HEK293 (cell line): ENCODE data around the gene LYPD3.

Experiments
- CTCF ChIP-seq: fragments of 450-650 bp; formaldehyde crosslinking; IDR thresholded peaks from 2 replicates; pipeline ENCODE4 v1.5.1; 2016; ENCODE audit warnings: missing biosample characterization, missing genetic modification characterization
- KLF8 ChIP-seq: fragments of 450-650 bp; formaldehyde crosslinking; IDR thresholded peaks from 2 replicates; pipeline ENCODE4 v1.5.1; 2016; ENCODE audit warnings: missing biosample characterization, missing genetic modification characterization
- KLF9 ChIP-seq: fragments of 450-650 bp; formaldehyde crosslinking; IDR thresholded peaks from 2 replicates; pipeline ENCODE4 v1.5.1; 2016; ENCODE audit warnings: missing biosample characterization, missing genetic modification characterization, low read depth
- PBX3 ChIP-seq: sonication (generic); formaldehyde crosslinking; IDR thresholded peaks from 2 replicates; pipeline ENCODE4 v1.8.1; 2022; ENCODE audit warnings: mild to moderate bottlenecking, moderate library complexity, missing genetic modification reagents
- REPIN1 ChIP-seq: fragments of 450-650 bp; formaldehyde crosslinking; IDR thresholded peaks from 2 replicates; pipeline ENCODE4 v1.5.1; 2017; ENCODE audit warnings: missing biosample characterization, missing genetic modification characterization, low read depth
- SCRT2 ChIP-seq: fragments of 450-650 bp; formaldehyde crosslinking; IDR thresholded peaks from 2 replicates; pipeline ENCODE4 v1.5.1; 2016; ENCODE audit warnings: missing biosample characterization, missing genetic modification characterization
- YY2 ChIP-seq: fragments of 450-650 bp; formaldehyde crosslinking; IDR thresholded peaks from 2 replicates; pipeline ENCODE4 v1.5.1; 2016; ENCODE audit warnings: missing biosample characterization, missing genetic modification characterization
- ZBTB17 ChIP-seq: fragments of 450-650 bp; formaldehyde crosslinking; IDR thresholded peaks from 2 replicates; pipeline ENCODE4 v1.5.1; 2016; ENCODE audit warnings: missing biosample characterization, missing genetic modification characterization
- ZBTB48 ChIP-seq: fragments of 450-650 bp; formaldehyde crosslinking; IDR thresholded peaks from 2 replicates; pipeline ENCODE4 v1.5.1; 2016; ENCODE audit warnings: missing biosample characterization, missing genetic modification characterization
- ZFP37 ChIP-seq: fragments of 450-650 bp; formaldehyde crosslinking; IDR thresholded peaks from 2 replicates; pipeline ENCODE4 v1.5.1; 2016; ENCODE audit warnings: missing biosample characterization, missing genetic modification characterization
- ZNF148 ChIP-seq: fragments of 450-650 bp; formaldehyde crosslinking; IDR thresholded peaks from 2 replicates; pipeline ENCODE4 v1.5.0; 2017; ENCODE audit warnings: missing biosample characterization, missing genetic modification characterization, borderline replicate concordance
- ZNF2 ChIP-seq: fragments of 450-650 bp; formaldehyde crosslinking; IDR thresholded peaks from 2 replicates; pipeline ENCODE4 v1.5.1; 2016; ENCODE audit warnings: missing biosample characterization, missing genetic modification characterization
- ZNF221 ChIP-seq: fragments of 450-650 bp; formaldehyde crosslinking; IDR thresholded peaks from 2 replicates; pipeline ENCODE4 v1.5.1; 2017; ENCODE audit warnings: missing biosample characterization, missing genetic modification characterization, borderline replicate concordance
- ZNF239 ChIP-seq: fragments of 450-650 bp; formaldehyde crosslinking; IDR thresholded peaks from 2 replicates; pipeline ENCODE4 v1.5.1; 2016; ENCODE audit warnings: missing biosample characterization, missing genetic modification characterization
- ZNF335 ChIP-seq: fragments of 450-650 bp; formaldehyde crosslinking; conservative IDR thresholded peaks from 2 replicates; pipeline ENCODE4 v1.5.1; 2016; ENCODE audit warnings: missing biosample characterization, missing genetic modification characterization
- ZNF341 ChIP-seq: fragments of 450-650 bp; formaldehyde crosslinking; IDR thresholded peaks from 2 replicates; pipeline ENCODE4; 2016; ENCODE audit warnings: low read depth, missing biosample characterization, missing genetic modification characterization
- ZNF501 ChIP-seq: fragments of 450-650 bp; formaldehyde crosslinking; IDR thresholded peaks from 2 replicates; pipeline ENCODE4 v1.5.1; 2016; ENCODE audit warnings: missing biosample characterization, missing genetic modification characterization
- ZNF623 ChIP-seq: fragments of 450-650 bp; formaldehyde crosslinking; IDR thresholded peaks from 2 replicates; pipeline ENCODE4 v1.5.1; 2016; ENCODE audit warnings: missing biosample characterization, missing genetic modification characterization
- TF ChIP-seq, protein P1 (sequence below): fragments of 450-650 bp; formaldehyde crosslinking; IDR thresholded peaks from 2 replicates; pipeline ENCODE4 v1.5.1; 2016; ENCODE audit warnings: missing biosample characterization, missing genetic modification characterization
- TF ChIP-seq, protein P2 (sequence below): fragments of 450-650 bp; formaldehyde crosslinking; IDR thresholded peaks from 2 replicates; pipeline ENCODE4 v1.5.1; 2016; ENCODE audit warnings: missing biosample characterization, missing genetic modification characterization
- TF ChIP-seq, protein P3 (sequence below): fragments of 450-650 bp; formaldehyde crosslinking; IDR thresholded peaks from 2 replicates; pipeline ENCODE4 v1.5.1; 2016; ENCODE audit warnings: missing biosample characterization, missing genetic modification characterization
- TF ChIP-seq, protein P4 (sequence below): fragments of 450-650 bp; formaldehyde crosslinking; IDR thresholded peaks from 2 replicates; pipeline ENCODE4 v1.5.1; 2016; ENCODE audit warnings: missing biosample characterization, missing genetic modification characterization

The LYPD3 gene

DNA sequence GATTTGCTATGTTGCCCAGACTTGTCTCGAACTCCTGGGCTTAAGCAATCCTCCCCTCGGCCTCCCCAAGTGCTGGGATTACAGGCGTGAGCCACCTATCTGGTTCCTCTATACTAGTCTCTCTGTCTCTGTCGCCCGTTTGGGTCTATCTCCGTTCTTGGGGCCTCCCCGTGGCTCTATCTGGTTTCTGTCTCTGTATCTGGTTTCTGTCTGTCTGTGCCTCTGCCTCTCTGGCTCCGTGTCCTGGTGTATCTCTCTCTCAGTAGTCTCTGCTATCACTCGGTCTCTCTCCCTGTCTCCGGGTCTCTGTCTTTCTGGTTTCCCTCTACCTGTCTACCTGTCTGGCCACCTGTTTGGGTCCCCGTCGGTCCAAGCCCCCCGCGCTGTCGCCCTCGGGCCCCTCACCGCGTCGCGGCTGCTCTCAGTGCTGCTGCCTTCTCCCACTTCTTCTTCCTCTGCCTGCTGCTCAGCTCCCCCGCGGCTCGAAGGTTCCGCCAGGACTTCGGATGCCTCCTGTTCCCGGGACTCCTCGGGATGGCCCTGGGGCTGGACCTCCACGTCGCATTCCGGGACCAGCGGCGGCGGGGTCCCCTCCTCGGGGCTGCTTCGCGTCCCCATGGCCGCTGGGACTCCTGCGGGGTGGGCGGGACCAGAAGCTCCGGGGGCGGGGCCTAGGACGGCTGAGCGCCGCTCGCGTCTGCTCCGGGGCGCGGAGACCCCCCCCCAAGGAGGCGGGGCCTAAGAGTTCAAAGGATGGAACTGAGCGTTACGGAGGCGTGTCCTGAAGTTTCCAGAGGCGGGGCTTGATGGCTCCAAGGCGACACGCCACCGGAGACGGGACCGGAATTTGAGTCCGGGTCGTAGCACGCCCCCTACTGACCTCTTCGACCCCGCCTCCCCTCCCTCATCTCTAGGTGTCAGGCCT lies 38.4 kb upstream of the LYPD3 start (continued):
- TF ChIP-seq, protein P1, sequence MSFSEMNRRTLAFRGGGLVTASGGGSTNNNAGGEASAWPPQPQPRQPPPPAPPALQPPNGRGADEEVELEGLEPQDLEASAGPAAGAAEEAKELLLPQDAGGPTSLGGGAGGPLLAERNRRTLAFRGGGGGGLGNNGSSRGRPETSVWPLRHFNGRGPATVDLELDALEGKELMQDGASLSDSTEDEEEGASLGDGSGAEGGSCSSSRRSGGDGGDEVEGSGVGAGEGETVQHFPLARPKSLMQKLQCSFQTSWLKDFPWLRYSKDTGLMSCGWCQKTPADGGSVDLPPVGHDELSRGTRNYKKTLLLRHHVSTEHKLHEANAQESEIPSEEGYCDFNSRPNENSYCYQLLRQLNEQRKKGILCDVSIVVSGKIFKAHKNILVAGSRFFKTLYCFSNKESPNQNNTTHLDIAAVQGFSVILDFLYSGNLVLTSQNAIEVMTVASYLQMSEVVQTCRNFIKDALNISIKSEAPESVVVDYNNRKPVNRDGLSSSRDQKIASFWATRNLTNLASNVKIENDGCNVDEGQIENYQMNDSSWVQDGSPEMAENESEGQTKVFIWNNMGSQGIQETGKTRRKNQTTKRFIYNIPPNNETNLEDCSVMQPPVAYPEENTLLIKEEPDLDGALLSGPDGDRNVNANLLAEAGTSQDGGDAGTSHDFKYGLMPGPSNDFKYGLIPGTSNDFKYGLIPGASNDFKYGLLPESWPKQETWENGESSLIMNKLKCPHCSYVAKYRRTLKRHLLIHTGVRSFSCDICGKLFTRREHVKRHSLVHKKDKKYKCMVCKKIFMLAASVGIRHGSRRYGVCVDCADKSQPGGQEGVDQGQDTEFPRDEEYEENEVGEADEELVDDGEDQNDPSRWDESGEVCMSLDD: peak; percentile 81
- TF ChIP-seq, protein P2, sequence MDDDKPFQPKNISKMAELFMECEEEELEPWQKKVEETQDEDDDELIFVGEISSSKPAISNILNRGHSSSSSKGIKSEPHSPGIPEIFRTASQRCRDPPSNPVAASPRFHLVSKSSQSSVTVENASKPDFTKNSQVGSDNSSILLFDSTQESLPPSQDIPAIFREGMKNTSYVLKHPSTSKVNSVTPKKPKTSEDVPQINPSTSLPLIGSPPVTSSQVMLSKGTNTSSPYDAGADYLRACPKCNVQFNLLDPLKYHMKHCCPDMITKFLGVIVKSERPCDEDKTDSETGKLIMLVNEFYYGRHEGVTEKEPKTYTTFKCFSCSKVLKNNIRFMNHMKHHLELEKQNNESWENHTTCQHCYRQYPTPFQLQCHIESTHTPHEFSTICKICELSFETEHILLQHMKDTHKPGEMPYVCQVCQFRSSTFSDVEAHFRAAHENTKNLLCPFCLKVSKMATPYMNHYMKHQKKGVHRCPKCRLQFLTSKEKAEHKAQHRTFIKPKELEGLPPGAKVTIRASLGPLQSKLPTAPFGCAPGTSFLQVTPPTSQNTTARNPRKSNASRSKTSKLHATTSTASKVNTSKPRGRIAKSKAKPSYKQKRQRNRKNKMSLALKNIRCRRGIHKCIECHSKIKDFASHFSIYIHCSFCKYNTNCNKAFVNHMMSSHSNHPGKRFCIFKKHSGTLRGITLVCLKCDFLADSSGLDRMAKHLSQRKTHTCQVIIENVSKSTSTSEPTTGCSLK (tag by site-specific recombination): no peak
- 0 out of 2 replicates have a peak, but pooled peaks have one; percentile 24 for TF ChIP-seq PBX3 (CRISPR knock-in tag)
- peak; percentile 96 for TF ChIP-seq CTCF (tag by site-specific recombination)
- TF ChIP-seq, protein P3, sequence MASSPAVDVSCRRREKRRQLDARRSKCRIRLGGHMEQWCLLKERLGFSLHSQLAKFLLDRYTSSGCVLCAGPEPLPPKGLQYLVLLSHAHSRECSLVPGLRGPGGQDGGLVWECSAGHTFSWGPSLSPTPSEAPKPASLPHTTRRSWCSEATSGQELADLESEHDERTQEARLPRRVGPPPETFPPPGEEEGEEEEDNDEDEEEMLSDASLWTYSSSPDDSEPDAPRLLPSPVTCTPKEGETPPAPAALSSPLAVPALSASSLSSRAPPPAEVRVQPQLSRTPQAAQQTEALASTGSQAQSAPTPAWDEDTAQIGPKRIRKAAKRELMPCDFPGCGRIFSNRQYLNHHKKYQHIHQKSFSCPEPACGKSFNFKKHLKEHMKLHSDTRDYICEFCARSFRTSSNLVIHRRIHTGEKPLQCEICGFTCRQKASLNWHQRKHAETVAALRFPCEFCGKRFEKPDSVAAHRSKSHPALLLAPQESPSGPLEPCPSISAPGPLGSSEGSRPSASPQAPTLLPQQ: 0 out of 2 replicates have a peak, but pooled peaks have one; percentile 33
- TF ChIP-seq, protein P4, sequence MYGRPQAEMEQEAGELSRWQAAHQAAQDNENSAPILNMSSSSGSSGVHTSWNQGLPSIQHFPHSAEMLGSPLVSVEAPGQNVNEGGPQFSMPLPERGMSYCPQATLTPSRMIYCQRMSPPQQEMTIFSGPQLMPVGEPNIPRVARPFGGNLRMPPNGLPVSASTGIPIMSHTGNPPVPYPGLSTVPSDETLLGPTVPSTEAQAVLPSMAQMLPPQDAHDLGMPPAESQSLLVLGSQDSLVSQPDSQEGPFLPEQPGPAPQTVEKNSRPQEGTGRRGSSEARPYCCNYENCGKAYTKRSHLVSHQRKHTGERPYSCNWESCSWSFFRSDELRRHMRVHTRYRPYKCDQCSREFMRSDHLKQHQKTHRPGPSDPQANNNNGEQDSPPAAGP (tag by site-specific recombination): peak; percentile 30; the same call in 1 of the 2 replicates
- TF ChIP-seq ZNF2 (tag by site-specific recombination): peak; percentile 90
- peak; percentile 50; the same call in 1 of the 2 replicates for TF ChIP-seq ZNF341 (tag by site-specific recombination)
- peak; percentile 43; the same call in 1 of the 2 replicates for TF ChIP-seq KLF8
- peak; percentile 80; the same call in 1 of the 2 replicates for TF ChIP-seq REPIN1 (tag by site-specific recombination)
- TF ChIP-seq ZNF335: peak; percentile 100
- TF ChIP-seq ZNF623: 0 out of 2 replicates have a peak, but pooled peaks have one; percentile 1
- peak; percentile 65 for TF ChIP-seq ZNF239
- peak; percentile 99 for TF ChIP-seq ZBTB17
- TF ChIP-seq ZNF501 (tag by site-specific recombination): peak; percentile 90
- TF ChIP-seq KLF9: peak; percentile 93
- peak; percentile 75; the same call in 1 of the 2 replicates for TF ChIP-seq ZFP37
- TF ChIP-seq YY2: 0 out of 2 replicates have a peak, but pooled peaks have one; percentile 61
- TF ChIP-seq ZNF221 (tag by site-specific recombination): no peak
- peak; percentile 91 for TF ChIP-seq SCRT2 (tag by site-specific recombination)
- TF ChIP-seq ZBTB48: peak; percentile 62; the same call in 1 of the 2 replicates
- TF ChIP-seq ZNF148 (tag by site-specific recombination): no peak
